ENCODE measurements around the gene PRPF8. TPM values are rescaled to one million over a fixed set of nuclear protein-coding genes. Genes with fewer than 3 reads are reported as not detected.

PRPF8 gene
- total and polyA plus RNA-seq, 10 of the 15 experiments (the other 5 are each of a cell fraction or from before 2014, with no cell fraction given), result 77.2 to 337 (median 162) TPM

DNA sequence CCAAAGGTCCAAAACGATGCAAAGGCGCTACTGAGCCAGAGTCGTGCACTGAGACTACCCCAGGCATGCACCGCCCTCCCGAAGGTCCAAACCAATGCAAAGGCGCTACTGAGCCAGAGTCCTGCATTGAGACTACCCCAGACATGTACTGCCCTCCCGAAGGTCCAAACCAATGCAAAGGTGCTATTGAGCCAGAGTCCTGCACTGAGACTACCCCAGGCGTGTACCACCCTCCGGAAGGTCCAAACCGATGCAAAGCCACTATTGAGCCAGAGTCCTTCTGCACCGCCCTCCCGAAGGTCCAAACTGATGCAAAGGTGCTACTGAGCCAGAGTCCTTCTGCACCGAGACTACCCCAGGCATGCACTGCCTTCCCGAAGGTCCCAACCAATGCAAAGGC is 83.1 kb downstream of the PRPF8 start:
- H3K4me2 ChIP-seq (ENCODE audit: control insufficient read depth, insufficient read depth), result no peak overlapping the region
- ChIA-PET SMC1A (ENCODE audit: uncharacterized antibody, unreplicated experiment) (no interaction called here), RAD21 (ENCODE audit: unreplicated experiment) (no interaction called here), CTCF (no interaction called here), POLR2A (no interaction called here)
- DNase-seq (ENCODE audit: low read depth, low spot score), result no peak
- H4K20me1 ChIP-seq (ENCODE audit: control insufficient read depth, insufficient read depth), result no peaks in the 10 kb centered on the region
- WGBS (ENCODE audit: insufficient coverage, insufficient replicate concordance, low lambda C conversion rate, missing lambda C conversion rate), result 97% methylated on average over 14 of the region's 14 CpGs
- peaks cover 13% of the 10 kb centered on the region for H3K4me1 ChIP-seq (ENCODE audit: control insufficient read depth, insufficient read depth, low read length)
- H3K4me3 ChIP-seq, result no peak overlapping the region
- BruUV-seq (replicated peaks), result no TSS peak
- no peaks in the 10 kb centered on the region for H3K27me3 ChIP-seq (replicated peaks in 1 of 2; ENCODE audit: control insufficient read depth in 2 of 2, insufficient read depth in 2 of 2, low read length in 1 of 2)
- FAIRE-seq, result no peak
- intact Hi-C loops (cut with micrococcal nuclease; ENCODE audit: unreplicated experiment), result no loop called here
- TF ChIP-seq RELA (IDR thresholded peaks at IDR 0.05; ENCODE audit: borderline replicate concordance, partially characterized antibody) (no peak), CBX5 (IDR thresholded peaks at IDR 0.05; ENCODE audit: low read depth) (peak; percentile 30; the same call in 1 of the 2 replicates)
- no peaks in the 10 kb centered on the region for H3K36me3 ChIP-seq (ENCODE audit: control insufficient read depth in 2 of 2, insufficient read depth in 2 of 2, low read length in 1 of 2)
- H2AFZ ChIP-seq (ENCODE audit: control insufficient read depth, low read depth, low read length), result no peak overlapping the region
- peaks cover 1% of the 10 kb centered on the region; the same call in 1 of the 3 replicates for H3K9me3 ChIP-seq (replicated peaks; ENCODE audit: control insufficient read depth, insufficient read depth, low read length)
- in situ Hi-C loops (cut with MboI), result no loop called here
- H3K27ac ChIP-seq (ENCODE audit: control insufficient read depth, insufficient read depth), result no peak overlapping the region
- no peaks in the 10 kb centered on the region for H3K79me2 ChIP-seq (ENCODE audit: control insufficient read depth, insufficient read depth, low read length)
- H3K9ac ChIP-seq (ENCODE audit: control insufficient read depth, insufficient read depth, low read length), result no peak overlapping the region
- ATAC-seq, result no peak

MicroRNAs within 50 kb of the gene (microRNA counts, 767-probe panel; counts per million panel counts)
- 2,876 counts per million, percentile 87 among the panel's probes with 10 or more counts for microRNA hsa-miR-22-3p

Small RNA genes lying within 50 kb of the gene (small RNA-seq; reads per million reads assigned to genes)
- not detected for gene RN7SL105P

Other genes with a start within 250 kb of the PRPF8 start
Only the 7 nearest of the 13 such genes appear.
- gene SLC43A2, start 56.0 kb downstream of the PRPF8 start, total RNA-seq (2014; rRNA removed), result 9.4 and 11.6 TPM in 2 replicates
- gene SLC43A2, start 56.0 kb downstream of the PRPF8 start, total RNA-seq (2014; rRNA removed; fragmentation: Illumina TruSeq; extraction: Trizol), result 3.5 and 4.7 TPM in 2 replicates
- gene SLC43A2, start 56.0 kb downstream of the PRPF8 start, total RNA-seq (2021), result 14.0 and 14.1 TPM in 2 replicates
- 1.7 and 2.9 TPM in 2 replicates for gene SLC43A2, start 56.0 kb downstream of the PRPF8 start, polyA plus RNA-seq (2011; rRNA removed)
- 1.6 and 3.9 TPM in 2 replicates for gene SLC43A2, start 56.0 kb downstream of the PRPF8 start, polyA plus RNA-seq (2014; fragmentation: Illumina TruSeq; extraction: Trizol)
- gene SLC43A2, start 56.0 kb downstream of the PRPF8 start, polyA plus RNA-seq (2014; fragmentation: Nextera tagmentation; extraction: Ambion mirVana), result under 1 TPM; 0.03 to 0.13 TPM
- 12.3 and 12.6 TPM in 2 replicates for gene SLC43A2, start 56.0 kb downstream of the PRPF8 start, polyA plus RNA-seq (2014; rRNA removed)
- 1 to 10 TPM; 6.7 to 7.4 TPM for gene SLC43A2, start 56.0 kb downstream of the PRPF8 start, polyA plus RNA-seq (2016; fragmentation: Nextera tagmentation; extraction: Ambion mirVana)
- 0.73 and 1.1 TPM in 2 replicates for gene SCARF1, start 39.1 kb downstream of the PRPF8 start, total RNA-seq (2014; rRNA removed)
- gene SCARF1, start 39.1 kb downstream of the PRPF8 start, total RNA-seq (2014; rRNA removed; fragmentation: Illumina TruSeq; extraction: Trizol), result 0.40 and 0.51 TPM in 2 replicates
- 1.4 and 1.7 TPM in 2 replicates for gene SCARF1, start 39.1 kb downstream of the PRPF8 start, total RNA-seq (2021)
- 0.27 and 0.45 TPM in 2 replicates for gene SCARF1, start 39.1 kb downstream of the PRPF8 start, polyA plus RNA-seq (2011; rRNA removed)
- gene SCARF1, start 39.1 kb downstream of the PRPF8 start, polyA plus RNA-seq (2014; fragmentation: Illumina TruSeq; extraction: Trizol), result 0.26 TPM in 1 of 2 replicates, not detected in the other
- under 1 TPM; 0.10 to 0.15 TPM for gene SCARF1, start 39.1 kb downstream of the PRPF8 start, polyA plus RNA-seq (2014; fragmentation: Nextera tagmentation; extraction: Ambion mirVana)
- gene SCARF1, start 39.1 kb downstream of the PRPF8 start, polyA plus RNA-seq (2014; rRNA removed), result 1.0 and 1.9 TPM in 2 replicates
- gene SCARF1, start 39.1 kb downstream of the PRPF8 start, polyA plus RNA-seq (2016; fragmentation: Nextera tagmentation; extraction: Ambion mirVana), result under 1 TPM; 0.33 to 0.54 TPM
- gene RILP, start 35.0 kb downstream of the PRPF8 start, total RNA-seq (2014; rRNA removed), result 5.3 and 6.0 TPM in 2 replicates
- gene RILP, start 35.0 kb downstream of the PRPF8 start, total RNA-seq (2014; rRNA removed; fragmentation: Illumina TruSeq; extraction: Trizol), result 2.4 and 3.3 TPM in 2 replicates
- 3.5 and 4.2 TPM in 2 replicates for gene RILP, start 35.0 kb downstream of the PRPF8 start, total RNA-seq (2021)
- gene RILP, start 35.0 kb downstream of the PRPF8 start, polyA plus RNA-seq (2011; rRNA removed), result 1.2 and 2.0 TPM in 2 replicates
- gene RILP, start 35.0 kb downstream of the PRPF8 start, polyA plus RNA-seq (2014; fragmentation: Illumina TruSeq; extraction: Trizol), result 0.79 and 2.6 TPM in 2 replicates
- gene RILP, start 35.0 kb downstream of the PRPF8 start, polyA plus RNA-seq (2014; fragmentation: Nextera tagmentation; extraction: Ambion mirVana), result under 1 TPM in 1 of 2 experiments, not detected in 1; 0.60 TPM
- gene RILP, start 35.0 kb downstream of the PRPF8 start, polyA plus RNA-seq (2014; rRNA removed), result 6.1 and 8.1 TPM in 2 replicates
- 1 to 10 TPM; 2.2 to 3.5 TPM for gene RILP, start 35.0 kb downstream of the PRPF8 start, polyA plus RNA-seq (2016; fragmentation: Nextera tagmentation; extraction: Ambion mirVana)
- gene TLCD2, start 25.5 kb upstream of the PRPF8 start, total RNA-seq (2014; rRNA removed), result 0.05 and 0.06 TPM in 2 replicates
- 0.04 and 0.05 TPM in 2 replicates for gene TLCD2, start 25.5 kb upstream of the PRPF8 start, total RNA-seq (2014; rRNA removed; fragmentation: Illumina TruSeq; extraction: Trizol)
- 0.08 and 0.15 TPM in 2 replicates for gene TLCD2, start 25.5 kb upstream of the PRPF8 start, total RNA-seq (2021)
- gene TLCD2, start 25.5 kb upstream of the PRPF8 start, polyA plus RNA-seq (2011; rRNA removed), result 0.01 and 0.03 TPM in 2 replicates
- gene TLCD2, start 25.5 kb upstream of the PRPF8 start, polyA plus RNA-seq (2014; fragmentation: Illumina TruSeq; extraction: Trizol), result 0.06 TPM in 1 of 2 replicates, not detected in the other
- gene TLCD2, start 25.5 kb upstream of the PRPF8 start, polyA plus RNA-seq (2014; fragmentation: Nextera tagmentation; extraction: Ambion mirVana), result under 1 TPM; 0.02 TPM
- 0.11 and 0.13 TPM in 2 replicates for gene TLCD2, start 25.5 kb upstream of the PRPF8 start, polyA plus RNA-seq (2014; rRNA removed)
- gene TLCD2, start 25.5 kb upstream of the PRPF8 start, polyA plus RNA-seq (2016; fragmentation: Nextera tagmentation; extraction: Ambion mirVana), result not detected
- 15.1 and 16.0 TPM in 2 replicates for gene WDR81, start 39.8 kb upstream of the PRPF8 start, total RNA-seq (2014; rRNA removed)
- gene WDR81, start 39.8 kb upstream of the PRPF8 start, total RNA-seq (2014; rRNA removed; fragmentation: Illumina TruSeq; extraction: Trizol), result 3.8 and 5.0 TPM in 2 replicates
- 19.0 and 22.4 TPM in 2 replicates for gene WDR81, start 39.8 kb upstream of the PRPF8 start, total RNA-seq (2021)
- gene WDR81, start 39.8 kb upstream of the PRPF8 start, polyA plus RNA-seq (2011; rRNA removed), result 1.4 and 2.8 TPM in 2 replicates
- gene WDR81, start 39.8 kb upstream of the PRPF8 start, polyA plus RNA-seq (2014; fragmentation: Illumina TruSeq; extraction: Trizol), result 0.54 and 4.0 TPM in 2 replicates
- under 1 TPM in 1 of 2 experiments, not detected in 1; 0.13 TPM for gene WDR81, start 39.8 kb upstream of the PRPF8 start, polyA plus RNA-seq (2014; fragmentation: Nextera tagmentation; extraction: Ambion mirVana)
- 15.1 and 17.5 TPM in 2 replicates for gene WDR81, start 39.8 kb upstream of the PRPF8 start, polyA plus RNA-seq (2014; rRNA removed)
- gene WDR81, start 39.8 kb upstream of the PRPF8 start, polyA plus RNA-seq (2016; fragmentation: Nextera tagmentation; extraction: Ambion mirVana), result 1 to 10 TPM; 7.3 to 8.5 TPM
- 0.11 TPM in 1 of 2 replicates, not detected in the other for gene SERPINF2, start 58.0 kb upstream of the PRPF8 start, total RNA-seq (2014; rRNA removed)
- 0.04 TPM in 1 of 2 replicates, not detected in the other for gene SERPINF2, start 58.0 kb upstream of the PRPF8 start, total RNA-seq (2014; rRNA removed; fragmentation: Illumina TruSeq; extraction: Trizol)
- gene SERPINF2, start 58.0 kb upstream of the PRPF8 start, total RNA-seq (2021), result 0.21 and 0.40 TPM in 2 replicates
- 0.14 TPM in 1 of 2 replicates, not detected in the other for gene SERPINF2, start 58.0 kb upstream of the PRPF8 start, polyA plus RNA-seq (2011; rRNA removed)
- gene SERPINF2, start 58.0 kb upstream of the PRPF8 start, polyA plus RNA-seq (2014; fragmentation: Illumina TruSeq; extraction: Trizol), result not detected in 2 replicates
- gene SERPINF2, start 58.0 kb upstream of the PRPF8 start, polyA plus RNA-seq (2014; fragmentation: Nextera tagmentation; extraction: Ambion mirVana), result not detected
- 0.03 TPM in 1 of 2 replicates, not detected in the other for gene SERPINF2, start 58.0 kb upstream of the PRPF8 start, polyA plus RNA-seq (2014; rRNA removed)
- gene SERPINF2, start 58.0 kb upstream of the PRPF8 start, polyA plus RNA-seq (2016; fragmentation: Nextera tagmentation; extraction: Ambion mirVana), result not detected
- 2.3 and 6.3 TPM in 2 replicates for gene SERPINF1, start 77.2 kb upstream of the PRPF8 start, total RNA-seq (2014; rRNA removed)
- 2.4 and 2.9 TPM in 2 replicates for gene SERPINF1, start 77.2 kb upstream of the PRPF8 start, total RNA-seq (2014; rRNA removed; fragmentation: Illumina TruSeq; extraction: Trizol)
- 3.0 and 3.4 TPM in 2 replicates for gene SERPINF1, start 77.2 kb upstream of the PRPF8 start, total RNA-seq (2021)
- gene SERPINF1, start 77.2 kb upstream of the PRPF8 start, polyA plus RNA-seq (2011; rRNA removed), result 0.18 and 0.19 TPM in 2 replicates
- gene SERPINF1, start 77.2 kb upstream of the PRPF8 start, polyA plus RNA-seq (2014; fragmentation: Illumina TruSeq; extraction: Trizol), result 1.8 and 3.3 TPM in 2 replicates
- 1 to 10 TPM; 1.7 to 1.9 TPM for gene SERPINF1, start 77.2 kb upstream of the PRPF8 start, polyA plus RNA-seq (2014; fragmentation: Nextera tagmentation; extraction: Ambion mirVana)
- gene SERPINF1, start 77.2 kb upstream of the PRPF8 start, polyA plus RNA-seq (2014; rRNA removed), result 4.4 and 4.9 TPM in 2 replicates
- 1 to 10 TPM; 4.5 to 5.5 TPM for gene SERPINF1, start 77.2 kb upstream of the PRPF8 start, polyA plus RNA-seq (2016; fragmentation: Nextera tagmentation; extraction: Ambion mirVana)